HCT116 (cell line): ENCODE data around the gene BRINP2. TPM values are rescaled to one million over a fixed set of nuclear protein-coding genes. Genes with fewer than 3 reads are reported as not detected.

Experiments used
- ATAC-seq: fragments of 200-7000 bp; cut with Tn5 transposase; 2 replicates; pipeline ENCODE4 v1.9.1; 2020; ENCODE audit warnings: mild to moderate bottlenecking, moderate library complexity
- BruUV-seq: library from RNA; stranded (reverse); fragments of 400-500 nt; replicated peaks from 2 replicates; lab custom pipeline; 2021; lab: Mats Ljungman, UMichigan
- CTCF ChIA-PET: fragments of 300-600 bp; sonication (Branson Sonifier 250); formaldehyde crosslinking; loops from one replicate; lab custom pipeline; 2021; ENCODE audit warnings: antibody characterized with exemption; lab: Charles Lee
- POLR2A ChIA-PET: fragments of 300-600, 350-600 bp; sonication (Branson Sonifier 250); formaldehyde crosslinking; loops from one replicate; lab custom pipeline; 2021; ENCODE audit warnings: antibody characterized with exemption; lab: Charles Lee
- RAD21 ChIA-PET, 2 experiments: fragments of 300-600 bp; sonication (Branson Sonifier 250); formaldehyde crosslinking; loops; one replicate each; lab custom pipeline; 2023; ENCODE audit warnings: low total read pairs in 2 of 2; ENCODE audit not compliant: uncharacterized antibody in 2 of 2, unreplicated experiment in 2 of 2, low non-redundant PET in 1 of 2; lab: Charles Lee
- DNase-seq: peaks from one replicate; pipeline ENCODE4 v3.0.0-alpha.2; 2010; ENCODE audit warnings: low read depth, low spot score
- H2AFZ ChIP-seq: fragments of 200-600 bp; shearing (Covaris generic), sonication (generic); 2 replicates; pipeline ENCODE4 v1.6.1; 2017; ENCODE audit warnings: low read depth, mixed run types, mixed read lengths, antibody characterized with exemption, low read length; ENCODE audit not compliant: poor library complexity, severe bottlenecking
- H3K27ac ChIP-seq: 2 replicates; pipeline ENCODE4 v1.5.1; 2012; ENCODE audit warnings: low read depth, low read length
- H3K27me3 ChIP-seq: fragments of 200-600 bp; sonication (generic); 2 replicates; pipeline ENCODE4 v1.6.1; 2016; ENCODE audit warnings: mixed run types, low read length, mixed read lengths; ENCODE audit not compliant: insufficient read depth
- H3K36me3 ChIP-seq, 2 experiments: fragments of 200-500 bp in 1 of 2; fragments of 200-600 bp in 1 of 2; sonication (Bioruptor generic) in 1 of 2; sonication (generic) in 1 of 2; 2 replicates each; pipeline versions ENCODE4 v1.5.1 to v1.6.1; 2014 to 2016; ENCODE audit warnings: low read length in 2 of 2, inconsistent platforms in 1 of 2, mixed read lengths in 1 of 2, mixed run types in 1 of 2; ENCODE audit not compliant: insufficient read depth in 2 of 2, control insufficient read depth in 1 of 2
- H3K4me1 ChIP-seq, 2 experiments: fragments of 200-600 bp in 1 of 2; sonication (generic) in 1 of 2; 2 replicates each; pipeline versions ENCODE4 v1.5.1 to v1.6.1; 2012 to 2017; ENCODE audit warnings: low read length in 2 of 2, inconsistent platforms in 1 of 2, mild to moderate bottlenecking in 1 of 2, mixed read lengths in 1 of 2, mixed run types in 1 of 2, moderate library complexity in 1 of 2; ENCODE audit not compliant: insufficient read depth in 2 of 2, control insufficient read depth in 1 of 2
- H3K4me2 ChIP-seq: fragments of 200-600 bp; sonication (generic); 2 replicates; pipeline ENCODE4 v1.6.1; 2017; ENCODE audit warnings: mixed run types, low read length, mixed read lengths
- H3K4me3 ChIP-seq, 2 experiments: fragments of 200-600 bp in 1 of 2; sonication (generic) in 1 of 2; replicated peaks in 1 of 2; 2 replicates each; pipeline ENCODE4 v1.5.1; 2011 to 2016; ENCODE audit warnings: low read length in 2 of 2, control low read depth in 1 of 2, low read depth in 1 of 2, mild to moderate bottlenecking in 1 of 2, mixed read lengths in 1 of 2, mixed run types in 1 of 2
- H3K79me2 ChIP-seq: fragments of 200-600 bp; sonication (generic); 2 replicates; pipeline ENCODE4 v1.6.1; 2017; ENCODE audit warnings: mild to moderate bottlenecking, mixed run types, low read length, moderate library complexity, mixed read lengths; ENCODE audit not compliant: insufficient read depth
- H3K9ac ChIP-seq: fragments of 200-600 bp; sonication (generic); 2 replicates; pipeline ENCODE4 v1.6.1; 2016; ENCODE audit warnings: low read length, mixed read lengths
- H3K9me2 ChIP-seq: fragments of 200-600 bp; sonication (generic), shearing (Covaris generic); 2 replicates; pipeline ENCODE4 v1.6.1; 2017; ENCODE audit warnings: mixed run types, mild to moderate bottlenecking, moderate library complexity; ENCODE audit not compliant: insufficient read depth
- H3K9me3 ChIP-seq, 2 experiments: fragments of 200-500 bp in 1 of 2; fragments of 200-600 bp in 1 of 2; sonication (Bioruptor generic) in 1 of 2; sonication (generic) in 1 of 2; 2 replicates each; pipeline ENCODE4 v1.6.1; 2014 to 2017; ENCODE audit warnings: low read length in 2 of 2, mixed read lengths in 2 of 2, inconsistent platforms in 1 of 2, low read depth in 1 of 2, mild to moderate bottlenecking in 1 of 2, mixed run types in 1 of 2, moderate library complexity in 1 of 2; ENCODE audit not compliant: control insufficient read depth in 1 of 2, insufficient read depth in 1 of 2
- H4K20me1 ChIP-seq: fragments of 200-600 bp; sonication (generic), shearing (Covaris generic); 2 replicates; pipeline ENCODE4 v1.6.1; 2017; ENCODE audit warnings: mixed run types, mild to moderate bottlenecking, moderate library complexity; ENCODE audit not compliant: insufficient read depth
- CBX3 ChIP-seq: IDR thresholded peaks from 2 replicates; pipeline ENCODE4 v1.6.1; 2012; ENCODE audit warnings: low read depth
- CEBPB ChIP-seq: IDR thresholded peaks from 2 replicates; pipeline ENCODE4 v1.6.1; 2012; ENCODE audit warnings: low read depth
- EGR1 ChIP-seq: IDR thresholded peaks from 2 replicates; pipeline ENCODE4 v1.6.1; 2012; ENCODE audit warnings: low read depth
- EZH2 ChIP-seq: fragments of 200-600 bp; sonication (generic); IDR thresholded peaks from 2 replicates; pipeline ENCODE4 v1.6.1; 2017; ENCODE audit warnings: antibody characterized with exemption, mixed run types
- EZH2phosphoT487 ChIP-seq: fragments of 200-600 bp; IDR thresholded peaks from 2 replicates; pipeline ENCODE4 v1.6.1; 2018; ENCODE audit warnings: antibody characterized with exemption, borderline replicate concordance
- FOSL1 ChIP-seq: IDR thresholded peaks from 2 replicates; pipeline ENCODE4 v1.6.1; 2012; ENCODE audit warnings: low read depth
- JUND ChIP-seq: IDR thresholded peaks from 2 replicates; pipeline ENCODE4 v1.6.1; 2012
- POLR2A ChIP-seq: IDR thresholded peaks from 2 replicates; pipeline ENCODE4 v1.7.0; 2011; ENCODE audit warnings: borderline replicate concordance; ENCODE audit not compliant: insufficient read depth, insufficient read length; ENCODE audit errors: extremely low read depth
- POLR2AphosphoS5 ChIP-seq: IDR thresholded peaks from 2 replicates; pipeline ENCODE4 v1.6.1; 2011; ENCODE audit warnings: mild to moderate bottlenecking, low read depth, low read length, moderate library complexity
- SIN3A ChIP-seq: IDR thresholded peaks from 2 replicates; pipeline ENCODE4 v1.6.1; 2012; ENCODE audit warnings: low read depth
- SP1 ChIP-seq: IDR thresholded peaks from 2 replicates; pipeline ENCODE4 v1.6.1; 2012; ENCODE audit warnings: low read depth
- SRF ChIP-seq: IDR thresholded peaks from 2 replicates; pipeline ENCODE4 v1.6.1; 2012; ENCODE audit warnings: low read depth
- TCF7L2 ChIP-seq: IDR thresholded peaks from 2 replicates; pipeline ENCODE4 v1.7.0; 2011; ENCODE audit warnings: borderline replicate concordance, inconsistent platforms; ENCODE audit not compliant: insufficient read depth, insufficient read length; ENCODE audit errors: extremely low read depth
- intact Hi-C: fragments of 100-400 bp; cut with micrococcal nuclease; formaldehyde crosslinking; loops from 2 replicates; pipeline ENCODE4 v1.10.0; 2022
- total RNA-seq: library from RNA; stranded (reverse); gene quantifications from one replicate; pipeline ENCODE4 v1.2.1, GENCODE V29; 2021; ENCODE audit not compliant: unreplicated experiment
- TF ChIP-seq, protein P1 (sequence below): IDR thresholded peaks from 2 replicates; pipeline ENCODE4 v1.6.1; 2012
- TF ChIP-seq, protein P2 (sequence below): IDR thresholded peaks from 2 replicates; pipeline ENCODE4 v1.6.1; 2012; ENCODE audit warnings: low read depth
- TF ChIP-seq, protein P3 (sequence below), 3 experiments: fragments of 200-600 bp in 1 of 3; sonication (generic) in 1 of 3; IDR thresholded peaks in 2 of 3; conservative IDR thresholded peaks in 1 of 3; 2 replicates each; pipeline ENCODE4 v1.5.1; 2012 to 2017; ENCODE audit warnings: low read depth in 2 of 3, low read length in 2 of 3, antibody characterized with exemption in 1 of 3, borderline replicate concordance in 1 of 3, control low read depth in 1 of 3, mild to moderate bottlenecking in 1 of 3, mixed read lengths in 1 of 3, mixed run types in 1 of 3, moderate library complexity in 1 of 3; ENCODE audit not compliant: insufficient read depth in 1 of 3
- TF ChIP-seq, protein P4 (sequence below): IDR thresholded peaks from 2 replicates; pipeline ENCODE4 v1.6.1; 2011; ENCODE audit warnings: mild to moderate bottlenecking, low read length, moderate library complexity; ENCODE audit not compliant: insufficient replicate concordance; ENCODE audit errors: extremely low read depth

Gene BRINP2
- total RNA-seq, 1 experiment from 2014 or later: not detected

DNA sequence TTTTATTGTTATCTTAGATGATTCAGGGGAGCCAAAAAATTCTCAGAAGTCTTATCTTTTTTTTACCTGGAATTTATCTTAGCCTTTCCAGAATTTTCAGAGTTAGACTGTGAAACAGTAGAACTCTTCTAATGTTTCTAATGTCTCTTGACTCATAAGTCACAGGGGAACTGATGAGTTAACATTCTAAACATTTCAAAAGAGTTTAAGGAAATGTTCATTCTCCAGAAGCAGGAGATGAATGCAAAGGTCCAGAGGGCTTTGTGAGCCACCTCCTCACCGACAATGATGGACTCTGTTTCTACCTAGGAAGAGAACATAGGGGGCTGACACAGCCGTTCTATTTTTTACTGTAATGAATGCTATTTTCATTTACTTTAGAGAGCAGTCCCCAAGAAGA is 157.5 kb downstream of the BRINP2 start:
- no peak for DNase-seq
- TF ChIP-seq EGR1 (no peak), SP1 (no peak), JUND (no peak), SRF (no peak), TCF7L2 (no peak), POLR2AphosphoS5 (no peak), SIN3A (no peak), EZH2phosphoT487 (no peak), FOSL1 (no peak), CEBPB (no peak), CBX3 (no peak), POLR2A (no peak), EZH2 (no peak)
- TF ChIP-seq, protein P1, sequence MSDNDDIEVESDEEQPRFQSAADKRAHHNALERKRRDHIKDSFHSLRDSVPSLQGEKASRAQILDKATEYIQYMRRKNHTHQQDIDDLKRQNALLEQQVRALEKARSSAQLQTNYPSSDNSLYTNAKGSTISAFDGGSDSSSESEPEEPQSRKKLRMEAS: no peak
- TF ChIP-seq, protein P2, sequence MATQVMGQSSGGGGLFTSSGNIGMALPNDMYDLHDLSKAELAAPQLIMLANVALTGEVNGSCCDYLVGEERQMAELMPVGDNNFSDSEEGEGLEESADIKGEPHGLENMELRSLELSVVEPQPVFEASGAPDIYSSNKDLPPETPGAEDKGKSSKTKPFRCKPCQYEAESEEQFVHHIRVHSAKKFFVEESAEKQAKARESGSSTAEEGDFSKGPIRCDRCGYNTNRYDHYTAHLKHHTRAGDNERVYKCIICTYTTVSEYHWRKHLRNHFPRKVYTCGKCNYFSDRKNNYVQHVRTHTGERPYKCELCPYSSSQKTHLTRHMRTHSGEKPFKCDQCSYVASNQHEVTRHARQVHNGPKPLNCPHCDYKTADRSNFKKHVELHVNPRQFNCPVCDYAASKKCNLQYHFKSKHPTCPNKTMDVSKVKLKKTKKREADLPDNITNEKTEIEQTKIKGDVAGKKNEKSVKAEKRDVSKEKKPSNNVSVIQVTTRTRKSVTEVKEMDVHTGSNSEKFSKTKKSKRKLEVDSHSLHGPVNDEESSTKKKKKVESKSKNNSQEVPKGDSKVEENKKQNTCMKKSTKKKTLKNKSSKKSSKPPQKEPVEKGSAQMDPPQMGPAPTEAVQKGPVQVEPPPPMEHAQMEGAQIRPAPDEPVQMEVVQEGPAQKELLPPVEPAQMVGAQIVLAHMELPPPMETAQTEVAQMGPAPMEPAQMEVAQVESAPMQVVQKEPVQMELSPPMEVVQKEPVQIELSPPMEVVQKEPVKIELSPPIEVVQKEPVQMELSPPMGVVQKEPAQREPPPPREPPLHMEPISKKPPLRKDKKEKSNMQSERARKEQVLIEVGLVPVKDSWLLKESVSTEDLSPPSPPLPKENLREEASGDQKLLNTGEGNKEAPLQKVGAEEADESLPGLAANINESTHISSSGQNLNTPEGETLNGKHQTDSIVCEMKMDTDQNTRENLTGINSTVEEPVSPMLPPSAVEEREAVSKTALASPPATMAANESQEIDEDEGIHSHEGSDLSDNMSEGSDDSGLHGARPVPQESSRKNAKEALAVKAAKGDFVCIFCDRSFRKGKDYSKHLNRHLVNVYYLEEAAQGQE: no peak
- TF ChIP-seq, protein P3, sequence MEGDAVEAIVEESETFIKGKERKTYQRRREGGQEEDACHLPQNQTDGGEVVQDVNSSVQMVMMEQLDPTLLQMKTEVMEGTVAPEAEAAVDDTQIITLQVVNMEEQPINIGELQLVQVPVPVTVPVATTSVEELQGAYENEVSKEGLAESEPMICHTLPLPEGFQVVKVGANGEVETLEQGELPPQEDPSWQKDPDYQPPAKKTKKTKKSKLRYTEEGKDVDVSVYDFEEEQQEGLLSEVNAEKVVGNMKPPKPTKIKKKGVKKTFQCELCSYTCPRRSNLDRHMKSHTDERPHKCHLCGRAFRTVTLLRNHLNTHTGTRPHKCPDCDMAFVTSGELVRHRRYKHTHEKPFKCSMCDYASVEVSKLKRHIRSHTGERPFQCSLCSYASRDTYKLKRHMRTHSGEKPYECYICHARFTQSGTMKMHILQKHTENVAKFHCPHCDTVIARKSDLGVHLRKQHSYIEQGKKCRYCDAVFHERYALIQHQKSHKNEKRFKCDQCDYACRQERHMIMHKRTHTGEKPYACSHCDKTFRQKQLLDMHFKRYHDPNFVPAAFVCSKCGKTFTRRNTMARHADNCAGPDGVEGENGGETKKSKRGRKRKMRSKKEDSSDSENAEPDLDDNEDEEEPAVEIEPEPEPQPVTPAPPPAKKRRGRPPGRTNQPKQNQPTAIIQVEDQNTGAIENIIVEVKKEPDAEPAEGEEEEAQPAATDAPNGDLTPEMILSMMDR (IDR thresholded peaks at IDR 0.05 in 2 of 3, conservative IDR thresholded peaks at IDR 0.05 in 1 of 3; ENCODE audit: borderline replicate concordance in 1 of 3, insufficient read depth in 1 of 3, low read depth in 2 of 3, low read length in 2 of 3): no peak
- TF ChIP-seq, protein P4, sequence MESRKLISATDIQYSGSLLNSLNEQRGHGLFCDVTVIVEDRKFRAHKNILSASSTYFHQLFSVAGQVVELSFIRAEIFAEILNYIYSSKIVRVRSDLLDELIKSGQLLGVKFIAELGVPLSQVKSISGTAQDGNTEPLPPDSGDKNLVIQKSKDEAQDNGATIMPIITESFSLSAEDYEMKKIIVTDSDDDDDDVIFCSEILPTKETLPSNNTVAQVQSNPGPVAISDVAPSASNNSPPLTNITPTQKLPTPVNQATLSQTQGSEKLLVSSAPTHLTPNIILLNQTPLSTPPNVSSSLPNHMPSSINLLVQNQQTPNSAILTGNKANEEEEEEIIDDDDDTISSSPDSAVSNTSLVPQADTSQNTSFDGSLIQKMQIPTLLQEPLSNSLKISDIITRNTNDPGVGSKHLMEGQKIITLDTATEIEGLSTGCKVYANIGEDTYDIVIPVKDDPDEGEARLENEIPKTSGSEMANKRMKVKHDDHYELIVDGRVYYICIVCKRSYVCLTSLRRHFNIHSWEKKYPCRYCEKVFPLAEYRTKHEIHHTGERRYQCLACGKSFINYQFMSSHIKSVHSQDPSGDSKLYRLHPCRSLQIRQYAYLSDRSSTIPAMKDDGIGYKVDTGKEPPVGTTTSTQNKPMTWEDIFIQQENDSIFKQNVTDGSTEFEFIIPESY: no peak
- intact Hi-C loops: no loop called here

More for the DNA sequence above, 157.5 kb downstream of the BRINP2 start:
- POLR2A ChIA-PET: no interaction called here
- BruUV-seq: no TSS peak
- RAD21 ChIA-PET: no interaction called here
- no peaks in the 10 kb centered on the region for H3K27me3 ChIP-seq
- H3K9me3 ChIP-seq: no peaks in the 10 kb centered on the region
- no peaks in the 10 kb centered on the region for H4K20me1 ChIP-seq
- no peak overlapping the region for H3K4me2 ChIP-seq
- H3K79me2 ChIP-seq: no peaks in the 10 kb centered on the region
- H2AFZ ChIP-seq: no peak overlapping the region
- no peaks in the 10 kb centered on the region for H3K4me1 ChIP-seq
- H3K9ac ChIP-seq: no peak overlapping the region
- H3K9me2 ChIP-seq: no peaks in the 10 kb centered on the region
- H3K27ac ChIP-seq: no peak overlapping the region
- no peak overlapping the region for H3K4me3 ChIP-seq
- H3K36me3 ChIP-seq: no peaks in the 10 kb centered on the region
- ATAC-seq: no peak
- CTCF ChIA-PET: no interaction called here
